ENCODE data around the gene KLHL6.
"Not testable (repeated sequence)": the region's sequence is repeated elsewhere in the genome, so short reads cannot be mapped to it uniquely, and the experiment has no call there.

The KLHL6 gene

DNA sequence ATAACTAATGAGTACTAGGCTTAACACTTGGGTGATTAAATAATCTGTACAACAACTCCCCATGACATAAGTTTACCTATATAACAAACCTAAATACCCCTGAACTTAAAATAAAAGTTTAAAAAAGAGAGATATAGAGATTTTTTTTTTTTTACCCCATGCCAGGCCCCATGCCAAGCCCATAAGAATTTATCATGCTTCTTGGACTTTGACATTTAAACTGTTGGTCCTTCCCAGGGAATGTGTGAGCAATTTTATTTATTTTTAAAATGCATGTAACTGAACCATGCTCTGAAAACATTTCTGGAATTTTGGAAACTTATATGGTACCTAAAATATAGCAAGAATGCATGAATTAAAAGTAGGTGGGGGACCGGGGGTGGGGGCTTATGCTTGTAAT, 26.3 kb downstream of the KLHL6 start:
- DNase-seq, result no peak

DNA sequence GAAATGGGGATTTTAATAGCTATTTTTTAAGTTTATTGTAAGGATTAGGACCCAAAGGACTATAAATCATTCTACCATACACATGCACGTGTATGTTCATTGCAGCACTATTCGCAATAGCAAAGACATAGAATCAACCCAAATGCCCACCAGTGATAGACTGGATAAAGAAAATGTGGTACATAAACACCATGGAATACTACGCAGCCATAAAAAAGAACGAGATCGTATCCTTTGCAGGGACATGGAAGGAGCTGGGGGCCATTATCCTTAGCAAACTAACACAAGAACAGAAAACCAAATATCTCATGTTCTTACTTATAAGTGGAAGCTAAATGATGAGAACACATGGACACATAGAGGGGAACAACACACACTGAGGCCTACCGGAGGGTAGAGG, 26.7 kb downstream of the KLHL6 start:
- not testable (repeated sequence) for DNase-seq

DNA sequence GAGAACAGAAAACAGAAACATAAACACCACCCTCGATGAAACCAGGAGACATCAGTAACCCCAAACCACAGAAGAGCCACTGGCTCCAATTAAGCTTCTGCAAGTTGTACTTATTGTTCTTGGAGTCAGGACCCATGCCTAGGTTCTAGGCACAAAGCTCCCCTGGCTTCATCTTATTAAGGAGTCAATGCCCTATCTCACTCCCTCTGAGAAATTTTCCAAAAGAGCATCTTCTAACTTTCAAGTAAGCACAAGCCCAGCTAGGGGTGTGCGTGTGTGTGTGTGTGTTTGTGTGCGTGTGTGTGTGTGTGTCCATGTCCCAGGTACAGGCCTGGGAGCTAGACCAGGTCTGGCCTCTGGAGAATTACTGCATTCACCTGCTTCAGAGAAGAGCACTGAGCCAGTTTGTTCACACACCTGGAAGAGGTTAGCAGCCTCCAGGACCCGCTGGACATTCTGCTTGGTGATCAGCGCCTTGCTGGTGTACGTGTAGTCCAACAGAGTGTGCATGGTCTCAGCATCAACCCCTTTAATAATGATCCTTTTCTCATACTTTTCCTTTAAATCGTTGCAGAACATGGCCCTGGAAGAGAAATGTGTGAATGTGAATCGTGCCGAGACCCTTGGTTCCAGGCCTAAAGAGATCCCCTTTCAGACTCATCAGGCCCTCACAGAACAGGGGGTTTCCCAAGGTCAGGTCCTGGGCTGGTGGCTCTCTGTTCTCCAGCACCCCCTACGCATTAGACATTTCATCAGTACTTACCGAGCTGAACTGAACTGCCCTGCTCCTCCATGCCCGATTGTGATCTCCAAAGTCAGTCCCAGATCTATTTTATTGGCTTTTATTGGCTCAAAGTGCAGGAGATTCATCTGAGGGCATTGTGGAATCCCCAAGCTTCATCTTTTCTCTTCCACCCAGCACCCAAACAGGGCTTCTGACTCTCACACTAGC, 27.8 kb downstream of the KLHL6 start:
- DNase-seq, result no peak

DNA sequence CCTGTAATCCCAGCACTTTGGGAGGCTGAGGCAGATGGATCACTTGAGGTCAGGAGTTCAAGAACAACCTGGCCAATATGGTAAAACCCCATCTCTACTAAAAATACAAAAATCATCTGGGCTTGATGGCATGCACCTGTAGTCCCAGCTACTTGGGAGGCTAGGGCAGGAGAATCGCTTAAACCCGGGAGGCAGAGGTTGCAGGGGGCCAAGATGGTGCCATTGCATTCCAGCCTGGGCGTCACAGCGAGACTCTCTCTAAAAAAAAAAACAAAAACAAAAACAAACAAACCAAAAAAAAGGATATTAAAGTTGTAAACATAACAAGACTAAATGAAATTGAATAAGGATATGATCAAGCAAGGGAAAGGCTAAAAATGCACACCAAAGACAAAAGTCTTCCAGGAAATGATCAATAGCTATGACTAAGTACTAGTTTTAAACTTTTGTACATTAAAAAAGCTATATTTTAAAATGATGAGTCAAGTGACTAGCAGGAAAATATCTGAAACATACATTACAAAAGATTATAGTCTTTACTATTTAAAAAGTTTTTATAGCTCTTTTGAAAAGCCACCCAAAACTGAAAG, 28.6 kb downstream of the KLHL6 start:
- no peak for DNase-seq

DNA sequence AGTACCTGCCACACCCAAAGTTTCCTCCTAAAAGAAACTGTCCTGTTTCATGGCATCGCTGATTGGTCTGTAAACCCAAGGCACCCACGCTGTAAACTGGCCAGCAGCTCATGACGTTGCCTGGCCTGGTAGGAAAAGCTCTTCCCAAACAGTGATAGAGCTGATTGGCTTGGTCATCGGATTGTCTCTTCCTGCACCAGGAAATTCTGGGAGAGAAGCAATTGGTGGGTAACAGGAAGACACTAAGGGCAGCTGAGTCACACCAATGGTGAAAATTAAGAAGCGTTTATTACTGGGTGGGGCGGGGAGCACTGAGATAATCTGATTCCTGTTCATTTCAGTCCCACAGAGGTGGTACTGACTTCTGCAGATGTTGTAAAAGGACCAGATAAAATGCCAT, 31.0 kb downstream of the KLHL6 start:
- DNase-seq, result no peak

DNA sequence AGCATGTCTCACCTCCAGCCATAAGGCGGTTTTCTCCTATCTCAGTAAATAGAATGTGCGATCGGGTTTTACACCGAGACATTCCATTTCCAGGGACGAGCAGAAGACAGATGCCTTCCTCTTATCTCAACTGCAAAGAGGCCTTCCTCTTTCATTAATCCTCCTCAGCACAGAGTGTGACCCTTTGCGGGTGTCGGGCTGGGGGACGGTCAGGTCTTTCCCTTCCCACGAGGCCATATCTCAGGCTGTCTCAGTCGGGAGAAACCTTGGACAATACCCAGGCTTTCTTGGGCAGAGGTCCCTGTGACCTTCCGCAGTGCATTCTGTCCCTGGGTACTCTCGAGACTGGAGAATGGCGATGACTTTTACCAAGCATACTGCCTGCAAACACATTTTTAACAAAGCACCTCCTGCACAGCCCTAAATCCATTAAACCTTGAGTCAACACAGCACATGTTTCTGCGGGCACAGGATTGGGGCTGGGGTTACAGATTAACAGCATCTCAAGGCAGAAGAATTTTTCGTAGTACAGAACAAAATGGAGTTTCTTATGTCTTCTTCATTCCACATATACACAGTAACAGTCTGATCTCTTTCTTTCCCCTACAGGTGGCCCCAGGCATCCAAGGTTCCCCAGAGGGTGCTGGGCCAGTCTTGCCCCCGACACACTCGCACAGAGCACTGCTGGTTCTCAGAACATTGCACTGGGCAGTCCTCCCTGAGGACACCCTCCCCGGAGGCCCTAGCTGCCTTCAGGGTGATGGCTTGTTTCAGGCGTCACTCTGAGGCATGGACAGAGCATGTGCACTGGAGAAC, 34.6 kb downstream of the KLHL6 start:
- DNase-seq, result not testable (repeated sequence)

DNA sequence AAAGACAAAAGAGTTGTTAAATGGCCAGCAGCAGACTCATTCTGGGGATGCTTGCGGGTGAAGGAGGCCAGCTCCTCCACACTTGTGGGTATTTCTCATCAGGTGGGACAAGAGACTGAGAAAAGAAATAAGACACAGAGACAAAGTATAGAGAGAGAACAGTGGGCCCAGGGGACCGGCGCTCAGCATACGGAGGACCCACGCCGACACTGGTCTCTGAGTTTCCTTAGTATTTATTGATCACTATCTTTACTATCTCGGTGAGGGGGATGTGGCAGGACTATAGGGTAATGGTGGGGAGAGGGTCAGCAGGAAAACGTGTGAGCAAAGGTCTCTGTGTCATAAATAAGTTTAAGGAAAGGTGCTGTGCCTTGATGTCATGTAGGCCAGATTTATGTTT, 35.2 kb downstream of the KLHL6 start:
- not testable (repeated sequence) for DNase-seq

DNA sequence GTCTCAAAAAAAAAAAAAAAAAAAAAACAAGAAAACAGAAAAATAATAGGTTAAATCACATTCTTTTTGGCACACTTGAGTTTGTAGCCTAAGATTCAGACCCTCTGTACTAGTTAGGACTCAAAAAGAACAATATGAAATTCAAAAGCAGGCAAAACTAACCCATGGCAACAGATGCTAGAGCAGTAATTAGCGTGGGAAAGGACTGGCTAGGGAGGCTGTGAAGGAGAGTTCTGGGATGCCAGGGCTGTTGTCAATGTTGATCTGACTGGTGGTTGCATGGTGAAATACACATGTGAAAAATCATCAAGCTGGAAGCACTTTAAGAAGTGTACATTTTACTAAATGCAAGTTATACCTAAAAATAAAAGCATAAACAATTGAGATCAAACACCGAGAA, 35.6 kb downstream of the KLHL6 start:
- no peak for DNase-seq

DNA sequence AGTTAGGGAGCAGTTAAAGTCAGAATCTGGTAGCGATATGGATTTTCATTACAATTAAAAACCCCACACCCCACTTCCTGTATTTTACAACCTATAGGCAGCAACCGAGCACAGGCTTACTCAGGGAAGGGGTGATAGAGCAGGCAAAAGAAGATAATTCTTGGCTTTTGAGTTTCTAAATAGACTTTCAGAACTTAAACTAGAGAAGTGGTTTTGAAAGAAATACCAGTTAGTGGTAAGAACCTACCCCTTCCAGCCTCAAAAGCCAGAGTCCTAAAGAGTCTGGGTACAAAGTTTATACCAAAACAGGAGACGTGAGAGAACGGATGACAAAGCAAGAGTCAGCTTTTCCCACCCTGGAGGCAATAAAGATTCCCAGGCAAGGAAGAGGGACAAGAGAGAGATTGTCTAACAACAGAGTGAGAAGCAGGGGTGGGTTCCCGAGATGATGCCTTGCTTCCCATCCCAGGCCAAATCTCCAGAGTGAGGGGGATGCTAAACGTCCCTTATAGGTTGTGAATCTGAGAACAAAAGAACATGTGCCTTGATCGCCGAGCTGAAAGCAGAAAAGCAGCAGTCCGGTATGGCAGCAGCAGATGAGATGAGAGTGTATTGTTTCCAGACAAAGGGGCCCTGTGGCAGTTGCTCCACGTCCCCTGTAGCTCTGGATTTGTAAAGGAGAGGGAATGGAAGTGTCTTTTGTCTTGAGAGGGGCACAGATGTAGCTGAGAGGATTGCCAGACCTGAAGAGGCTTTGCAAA, 36.8 kb downstream of the KLHL6 start:
- DNase-seq, result no peak

DNA sequence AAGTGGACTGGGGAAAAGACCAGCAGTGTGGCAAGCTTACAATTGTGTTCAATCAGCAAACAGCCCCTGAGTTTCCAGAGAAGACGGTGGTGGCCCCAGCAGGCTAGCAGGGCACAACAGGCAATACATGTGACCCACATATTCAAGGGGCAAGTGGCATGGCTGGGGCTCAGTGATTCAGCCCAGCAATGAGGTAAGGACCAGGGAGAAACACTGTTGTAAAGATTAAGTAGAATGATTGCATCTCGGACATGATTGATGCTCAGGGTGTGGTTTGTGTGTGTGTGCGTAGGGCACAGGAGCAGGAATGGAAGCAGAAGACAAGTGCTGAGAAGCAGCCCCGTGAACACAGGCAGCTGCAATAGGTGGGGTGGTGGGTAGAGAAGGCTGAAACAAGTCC, 37.9 kb downstream of the KLHL6 start:
- DNase-seq, result no peak

DNA sequence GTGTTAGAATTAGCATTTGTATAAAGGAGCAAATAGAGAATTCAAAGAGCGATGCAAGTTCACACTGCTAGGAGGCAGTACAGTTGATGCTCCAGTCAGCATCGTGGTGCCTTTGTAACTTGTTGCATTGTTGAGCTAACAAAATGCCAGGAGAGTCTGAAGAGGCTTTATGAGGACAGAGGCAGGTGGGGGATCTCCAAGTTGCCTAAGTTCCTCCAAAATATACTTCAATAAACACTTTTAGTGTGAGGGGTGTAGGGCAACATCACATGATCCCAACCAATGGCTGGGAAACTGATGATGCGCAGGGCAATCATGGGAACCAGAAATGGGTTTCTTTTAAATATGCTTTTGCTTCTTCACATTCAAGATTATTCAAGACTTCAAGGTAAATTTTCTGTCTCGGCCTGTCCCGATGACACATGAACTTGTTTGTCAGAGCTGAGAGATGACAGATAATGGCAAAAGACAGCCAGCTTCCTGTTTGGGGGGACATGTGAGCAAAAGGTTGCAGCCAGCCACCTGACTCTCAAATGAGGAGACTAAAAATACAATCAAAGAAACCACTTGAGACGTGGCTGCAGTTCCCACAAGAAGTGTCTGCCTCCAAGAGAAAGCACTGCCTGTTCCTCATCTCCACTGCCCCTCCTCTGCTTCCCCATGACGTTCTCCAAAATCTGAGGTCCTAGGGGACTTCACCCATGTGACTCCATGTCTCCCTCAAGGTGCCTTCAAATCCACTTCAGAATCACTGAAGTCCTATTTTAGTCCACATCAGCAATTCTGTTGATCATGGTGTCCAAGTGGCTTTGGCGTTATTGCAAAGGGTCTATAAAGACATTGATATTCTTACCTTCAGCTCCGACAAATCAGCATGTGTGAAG, 39.3 kb downstream of the KLHL6 start:
- DNase-seq, result no peak

DNA sequence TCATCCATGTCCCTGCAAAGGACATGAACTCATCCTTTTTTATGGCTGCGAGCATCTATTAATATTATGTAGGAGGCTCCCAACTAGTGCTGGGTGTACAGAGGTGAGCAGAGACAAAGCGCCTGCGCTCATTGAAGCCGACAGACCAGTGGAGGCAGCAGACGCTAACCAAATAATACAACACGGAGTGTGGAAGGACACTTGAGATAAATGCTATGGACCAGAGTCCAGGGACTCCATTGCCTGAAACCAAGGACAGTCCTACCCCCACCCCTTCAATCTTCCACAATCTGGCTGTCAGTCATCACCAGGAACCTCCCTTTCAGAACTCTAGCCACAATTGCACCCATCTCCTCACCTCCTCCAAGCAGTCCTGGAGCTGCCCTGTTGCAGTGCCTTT, 41.5 kb downstream of the KLHL6 start:
- DNase-seq, result no peak

DNA sequence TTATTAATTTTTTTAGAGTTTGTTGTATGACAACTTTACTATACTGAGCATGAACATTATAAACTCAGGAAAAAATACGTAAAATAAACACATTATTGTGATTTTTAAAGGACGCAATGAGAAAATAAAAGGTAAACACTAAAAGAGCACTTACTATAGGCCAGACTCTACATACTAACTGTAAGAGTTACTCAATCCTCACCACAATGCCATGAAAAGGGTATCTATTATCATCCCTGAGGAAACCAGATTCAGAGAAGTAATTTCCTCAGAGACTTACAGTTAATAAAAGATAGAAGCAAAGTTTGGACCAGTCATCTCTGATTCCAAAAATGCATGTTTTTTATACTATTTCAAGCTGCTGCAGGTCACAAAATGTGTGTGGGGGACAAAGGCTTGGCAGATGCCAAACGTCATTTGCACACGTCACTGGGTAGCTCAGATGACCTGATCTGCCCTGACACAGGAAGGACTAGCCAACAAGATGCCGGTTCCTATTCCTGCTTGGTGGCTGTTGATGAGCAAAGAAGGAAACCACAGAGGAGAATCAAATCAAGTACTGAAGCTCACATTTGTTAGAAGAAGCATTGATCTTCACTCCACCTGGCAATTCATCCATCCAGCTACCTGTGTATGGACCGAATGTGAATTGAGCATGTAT, 42.3 kb downstream of the KLHL6 start:
- DNase-seq, result no peak

DNA sequence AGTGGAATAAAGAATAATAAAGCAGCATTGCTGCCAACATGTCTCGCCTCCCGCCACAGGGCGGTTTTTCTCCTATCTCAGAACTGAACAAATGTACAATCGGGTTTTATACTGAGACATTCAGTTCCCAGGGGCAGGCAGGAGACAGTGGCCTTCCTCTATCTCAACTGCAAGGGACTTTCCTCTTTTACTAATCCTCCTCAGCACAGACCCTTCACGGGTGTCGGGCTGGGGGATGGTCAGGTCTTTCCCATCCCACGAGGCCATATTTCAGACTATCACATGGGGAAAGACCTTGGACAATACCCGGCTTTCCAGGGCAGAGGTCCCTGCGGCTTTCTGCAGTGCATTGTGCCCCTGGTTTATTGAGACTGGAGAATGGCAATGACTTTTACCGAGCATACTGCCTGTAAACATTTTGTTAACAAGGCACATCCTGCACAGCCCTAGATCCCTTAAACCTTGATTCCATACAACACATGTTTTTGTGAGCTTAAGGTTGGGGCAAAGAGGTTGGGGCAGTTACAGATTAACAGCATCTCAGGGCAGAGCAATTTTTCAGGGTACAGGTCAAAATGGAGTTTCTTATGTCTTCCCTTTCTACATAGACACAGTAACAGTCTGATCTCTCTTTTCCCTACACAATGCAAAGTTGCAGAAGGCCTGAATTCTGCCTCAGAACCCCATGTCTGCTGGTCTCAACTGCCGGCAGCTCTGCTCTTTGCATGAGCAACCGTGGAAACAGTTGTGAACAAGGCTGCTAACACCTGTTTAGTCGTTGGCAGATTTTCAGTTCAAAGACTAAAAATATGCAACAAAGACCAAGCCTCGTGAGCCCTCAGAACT, 44.0 kb downstream of the KLHL6 start:
- not testable (repeated sequence) for DNase-seq

DNA sequence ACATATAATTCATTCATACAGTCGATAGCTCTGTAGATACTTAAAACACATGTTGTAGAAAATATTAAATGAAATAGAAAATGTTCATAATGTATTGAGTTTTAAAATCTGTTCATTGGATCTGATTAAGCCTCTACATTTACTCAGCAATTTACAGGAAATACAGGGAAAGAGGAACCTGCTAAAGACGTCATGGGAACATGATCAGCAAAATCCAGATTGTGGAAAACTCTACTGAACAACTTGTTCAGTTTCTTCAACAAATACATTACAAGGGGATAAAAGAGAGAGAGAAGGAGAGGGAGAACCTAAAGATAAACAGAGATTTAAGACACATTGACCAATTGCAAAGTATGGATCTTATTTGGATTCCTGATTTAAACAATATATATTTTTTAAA, 46.7 kb downstream of the KLHL6 start:
- no peak for DNase-seq

DNA sequence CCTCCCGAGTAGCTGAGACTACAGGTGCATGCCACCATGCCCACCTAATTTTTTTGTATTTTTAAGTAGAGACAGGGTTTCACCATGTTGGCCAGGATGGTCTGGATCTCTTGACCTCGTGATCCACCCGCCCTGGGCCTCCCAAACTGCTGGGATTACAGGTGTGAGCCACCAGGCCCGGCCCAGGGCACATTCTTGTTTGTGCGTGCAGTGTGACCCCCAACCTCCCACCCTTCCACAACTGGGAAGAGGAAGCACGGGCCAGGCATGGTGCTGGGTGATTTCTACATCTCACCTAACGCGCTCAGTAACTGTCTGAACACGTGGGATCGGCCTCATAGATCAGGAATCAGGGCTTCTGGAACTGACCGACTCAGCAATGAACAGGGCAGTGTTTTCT, 48.0 kb downstream of the KLHL6 start:
- DNase-seq, result no peak

DNA sequence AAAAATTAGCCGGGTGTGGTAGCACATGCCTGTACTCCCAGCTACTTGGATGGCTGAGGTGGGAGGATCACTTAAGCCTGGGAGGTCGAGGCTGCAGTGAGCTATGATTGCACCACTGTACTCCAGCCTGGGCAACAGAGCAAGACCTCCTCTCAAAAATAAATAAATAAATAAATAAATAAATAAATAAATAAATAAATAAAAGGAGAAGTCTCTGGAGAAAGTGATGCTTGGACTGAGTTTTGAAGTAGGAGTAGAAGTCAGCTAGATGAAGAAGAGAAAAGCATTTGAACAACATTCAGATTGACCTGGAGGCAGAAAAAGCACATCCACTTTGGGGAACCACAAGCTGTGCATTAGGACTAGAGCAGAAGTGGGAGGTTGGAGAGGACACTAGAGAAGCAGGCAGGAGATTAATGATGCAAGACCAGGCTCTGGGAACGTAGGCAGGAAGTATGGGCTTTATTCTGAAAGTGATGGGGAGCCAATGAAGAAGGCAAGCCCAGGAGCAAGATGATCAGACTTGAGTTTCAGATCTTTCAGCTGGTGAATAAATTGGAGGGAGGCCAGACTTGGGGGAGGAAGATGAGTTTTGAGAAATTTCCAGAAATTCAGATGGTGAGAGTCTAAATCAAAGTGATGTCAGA, 48.7 kb downstream of the KLHL6 start:
- no peak for DNase-seq

DNA sequence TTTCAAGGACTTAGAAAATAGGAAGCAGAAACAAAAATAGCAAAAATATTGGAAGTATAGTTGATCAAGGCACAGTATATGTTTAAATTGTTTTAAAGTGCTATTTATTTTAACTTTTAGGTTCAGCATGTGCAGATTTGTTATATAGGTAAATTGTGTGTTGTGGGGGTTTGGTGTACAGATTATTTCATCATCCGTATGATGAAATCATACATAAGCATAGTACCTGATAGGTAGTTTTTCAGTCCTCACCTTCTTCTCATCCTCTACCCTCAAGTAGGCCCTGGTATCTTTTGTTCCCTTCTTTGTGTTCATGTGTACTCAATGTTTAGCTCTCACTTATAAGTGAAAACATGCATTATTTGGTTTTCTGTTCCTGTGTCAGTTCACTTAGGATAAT, 50.9 kb downstream of the KLHL6 start:
- DNase-seq, result no peak

DNA sequence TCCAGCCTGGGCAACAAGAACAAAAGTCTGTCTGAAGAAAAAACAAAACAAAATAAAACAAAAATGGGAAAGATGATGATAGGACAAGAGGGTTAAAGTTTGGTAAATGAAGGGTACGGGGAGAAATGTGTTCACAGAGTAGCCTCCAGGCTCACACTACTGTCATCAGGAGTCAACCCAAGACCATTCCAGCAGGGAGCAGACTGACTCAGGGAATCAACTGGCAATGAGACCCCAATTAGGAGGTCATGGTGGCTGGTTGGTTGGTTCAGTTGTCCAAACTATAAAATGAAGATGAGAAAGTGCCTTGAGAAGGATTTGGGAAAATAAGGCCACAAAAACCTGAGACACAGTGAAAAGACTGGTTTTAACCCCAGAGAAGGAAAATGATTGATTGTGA, 51.8 kb downstream of the KLHL6 start:
- DNase-seq, result no peak
